22Rv1 (cell line): ENCODE data around the gene CD69.

Experiments used
- ZFX ChIP-seq: fragments of 450-650 bp; IDR thresholded peaks from 2 replicates; pipeline ENCODE4 v1.6.1; 2017; ENCODE audit warnings: antibody characterized with exemption, borderline replicate concordance
- TF ChIP-seq, protein P1 (sequence below): fragments of 450-650 bp; IDR thresholded peaks from 2 replicates; pipeline ENCODE4 v1.5.1; 2017; ENCODE audit warnings: mild to moderate bottlenecking

DNA sequence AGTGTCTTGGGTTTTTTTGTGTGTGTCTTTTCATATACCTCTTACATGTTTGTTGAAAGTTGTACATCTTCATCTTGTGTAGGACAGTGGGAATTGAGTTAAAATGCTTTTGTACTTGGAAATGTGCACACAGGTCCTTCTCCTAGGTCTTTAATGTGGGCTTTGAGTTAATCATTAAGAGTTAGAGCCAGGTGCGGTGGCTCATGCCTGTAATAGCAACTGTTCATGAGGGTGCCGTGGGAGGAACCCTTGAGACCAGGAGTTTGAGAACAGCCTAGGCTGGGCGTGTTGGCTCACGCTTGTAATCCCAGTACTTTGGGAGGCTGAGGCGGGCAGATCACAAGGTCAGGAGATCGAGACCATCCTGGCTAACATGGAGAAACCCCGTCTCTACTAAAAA lies 41.7 kb downstream of the CD69 start:
- TF ChIP-seq, protein P1, sequence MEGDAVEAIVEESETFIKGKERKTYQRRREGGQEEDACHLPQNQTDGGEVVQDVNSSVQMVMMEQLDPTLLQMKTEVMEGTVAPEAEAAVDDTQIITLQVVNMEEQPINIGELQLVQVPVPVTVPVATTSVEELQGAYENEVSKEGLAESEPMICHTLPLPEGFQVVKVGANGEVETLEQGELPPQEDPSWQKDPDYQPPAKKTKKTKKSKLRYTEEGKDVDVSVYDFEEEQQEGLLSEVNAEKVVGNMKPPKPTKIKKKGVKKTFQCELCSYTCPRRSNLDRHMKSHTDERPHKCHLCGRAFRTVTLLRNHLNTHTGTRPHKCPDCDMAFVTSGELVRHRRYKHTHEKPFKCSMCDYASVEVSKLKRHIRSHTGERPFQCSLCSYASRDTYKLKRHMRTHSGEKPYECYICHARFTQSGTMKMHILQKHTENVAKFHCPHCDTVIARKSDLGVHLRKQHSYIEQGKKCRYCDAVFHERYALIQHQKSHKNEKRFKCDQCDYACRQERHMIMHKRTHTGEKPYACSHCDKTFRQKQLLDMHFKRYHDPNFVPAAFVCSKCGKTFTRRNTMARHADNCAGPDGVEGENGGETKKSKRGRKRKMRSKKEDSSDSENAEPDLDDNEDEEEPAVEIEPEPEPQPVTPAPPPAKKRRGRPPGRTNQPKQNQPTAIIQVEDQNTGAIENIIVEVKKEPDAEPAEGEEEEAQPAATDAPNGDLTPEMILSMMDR: no peak
- TF ChIP-seq ZFX: no peak
